Kidney (tissue), 14 donors: ENCODE results near the gene TRAPPC13. TPM values are rescaled to one million over a fixed set of nuclear protein-coding genes. Genes with fewer than 3 reads are reported as not detected.
"Not testable (repeated sequence)": the region's sequence is repeated elsewhere in the genome, so short reads cannot be mapped to it uniquely, and the experiment has no call there.

ENCODE experiments used
- DNase-seq, 5 donors: peaks; one replicate each; pipeline ENCODE4 v3.0.0-alpha.2; 2013 to 2020
- FAIRE-seq: peaks from 2 replicates; lab custom pipeline; 2012; peaks lifted over from hg19 to GRCh38; lab: Jason Lieb, UNC
- H3K27ac ChIP-seq, 2 donors: one replicate each; pipeline ENCODE4 v1.7.0; 2013; ENCODE audit warnings: low read depth in 2 of 2, low read length in 2 of 2, inconsistent platforms in 1 of 2
- H3K27me3 ChIP-seq: one replicate; pipeline ENCODE4 v1.7.1; 2013; ENCODE audit warnings: low read length, inconsistent platforms; ENCODE audit not compliant: control insufficient read depth, insufficient read depth
- H3K36me3 ChIP-seq, 3 donors: one replicate each; pipeline versions ENCODE4 v1.7.0 to v1.7.1; 2013; ENCODE audit warnings: low read length in 3 of 3, control low read depth in 1 of 3, inconsistent platforms in 1 of 3; ENCODE audit not compliant: insufficient read depth in 3 of 3, control insufficient read depth in 2 of 3
- H3K4me1 ChIP-seq, 3 donors: one replicate each; pipeline versions ENCODE4 v1.7.0 to v1.7.1; 2013; ENCODE audit warnings: low read length in 3 of 3, inconsistent platforms in 1 of 3, low read depth in 1 of 3; ENCODE audit not compliant: control insufficient read depth in 2 of 3, insufficient read depth in 2 of 3
- H3K4me3 ChIP-seq, 3 donors: one replicate each; pipeline versions ENCODE4 v1.7.0 to v1.8.1; 2013; ENCODE audit warnings: low read length in 3 of 3, control low read depth in 1 of 3, inconsistent platforms in 1 of 3
- H3K9ac ChIP-seq, 3 donors: one replicate each; pipeline versions ENCODE4 v1.7.0 to v1.7.1; 2013; ENCODE audit warnings: low read length in 3 of 3, control low read depth in 1 of 3, inconsistent platforms in 1 of 3
- H3K9me3 ChIP-seq, 3 donors: one replicate each; pipeline versions ENCODE4 v1.7.0 to v1.7.1; 2013; ENCODE audit warnings: low read length in 3 of 3, control low read depth in 1 of 3, inconsistent platforms in 1 of 3; ENCODE audit not compliant: control insufficient read depth in 2 of 3, insufficient read depth in 1 of 3
- CTCF ChIP-seq: IDR thresholded peaks from 3 replicates; pipeline ENCODE4 v1.5.1; 2012; ENCODE audit warnings: mild to moderate bottlenecking, moderate library complexity, borderline replicate concordance; ENCODE audit not compliant: insufficient read depth; ENCODE audit errors: extremely low read depth
- intact Hi-C: fragments of 100-400 bp; cut with DNase I; formaldehyde crosslinking; loops from one replicate; pipeline ENCODE4 v1.11.1; 2022
- polyA plus RNA-seq: library from polyadenylated mRNA; stranded (reverse); fragments of 350-450 nt; fragmentation: Illumina TruSeq; extraction: RNeasy Lipid Tissue Mini Kit (QIAGEN cat#74804); gene quantifications from one replicate; pipeline ENCODE4 v1.2.3, GENCODE V29; 2014; ENCODE audit warnings: low read depth, low replicate concordance; ENCODE audit not compliant: insufficient read depth
- total RNA-seq: library from RNA; stranded (reverse); fragmentation: NEBNext Ultra II Directional; extraction: Animal tissue kit (Norgen Biotek cat#: 25700); gene quantifications from one replicate; pipeline ENCODE4 v1.2.1, GENCODE V29; 2021
- donor health status: control.
- donor health status: control.
- donor health status: control.
- donor health status: control.
- donor health status: control.
- donor health status: DM: yes; HTN: yes; CAD: no.
- donor health status: Normal renal cell carcinoma (clear cell type).

Gene TRAPPC13
- total and polyA plus RNA-seq, 2 donors from 2014 or later: 22.0 to 24.3 TPM

- intact Hi-C loops: no loop called here
- peak overlapping the region in 1 of 2 donors; percentile 34 for H3K27ac ChIP-seq
- H3K4me3 ChIP-seq: peak overlapping the region in 1 of 3 donors; percentile 12
- no peaks in the 10 kb centered on the region for H3K27me3 ChIP-seq
- FAIRE-seq: peak; percentile 80
- peak in 4 of 5 donors; percentile 41 to 82 (median 54) for DNase-seq
- no peaks in the 10 kb centered on the region for H3K9me3 ChIP-seq
- peak overlapping the region in 1 of 3 donors; percentile 23 for H3K9ac ChIP-seq
- peaks cover 0 to 14% (median 4%) of the 10 kb centered on the region in 3 donors for H3K4me1 ChIP-seq
- H3K36me3 ChIP-seq: peaks cover 8 to 44% (median 27%) of the 10 kb centered on the region in 3 donors
- no peak for TF ChIP-seq CTCF
Measured at GRCh38 chr5:65611524-65611923, 13.3 kb upstream of the TRAPPC13 start.

GRCh38 chr5:65612298-65612907 is 12.4 kb upstream of the TRAPPC13 start:
- Histone ChIP-seq H3K27me3 (no peaks in the 10 kb centered on the region), H3K4me1 (peaks cover 0 to 14% (median 4%) of the 10 kb centered on the region in 3 donors), H3K9me3 (no peaks in the 10 kb centered on the region), H3K4me3 (no peak overlapping the region), H3K27ac (peak overlapping the region in 1 of 2 donors; percentile 34), H3K9ac (peak overlapping the region in 1 of 3 donors; percentile 23), H3K36me3 (peaks cover 6 to 36% (median 22%) of the 10 kb centered on the region in 3 donors)
- intact Hi-C loops: no loop called here
- FAIRE-seq: no peak
- no peak for TF ChIP-seq CTCF
- DNase-seq: no peak

GRCh38 chr5:65620021-65620420 is 4.8 kb upstream of the TRAPPC13 start:
- DNase-seq (no peak), FAIRE-seq (no peak)
- Histone ChIP-seq H3K27ac (no peak overlapping the region), H3K36me3 (peaks cover 0 to 5% (median 3%) of the 10 kb centered on the region in 3 donors), H3K4me1 (peaks cover 0 to 10% (median 9%) of the 10 kb centered on the region in 3 donors), H3K4me3 (no peak overlapping the region), H3K9me3 (no peaks in the 10 kb centered on the region), H3K9ac (no peak overlapping the region), H3K27me3 (no peaks in the 10 kb centered on the region)
- intact Hi-C loops: no loop called here
- no peak for TF ChIP-seq CTCF

- intact Hi-C loops, H3K4me3 ChIP-seq, DNase-seq, H3K9me3 ChIP-seq, FAIRE-seq, H3K36me3 ChIP-seq, H3K9ac ChIP-seq, H3K27me3 ChIP-seq, H3K27ac ChIP-seq: not testable (repeated sequence)
- peaks cover 3 to 13% (median 10%) of the 10 kb centered on the region in 3 donors for H3K4me1 ChIP-seq
Measured at GRCh38 chr5:65621961-65622360, 2.9 kb upstream of the TRAPPC13 start.
